ENCODE measurements around the gene ILK. TPM values are rescaled to one million over a fixed set of nuclear protein-coding genes. Genes with fewer than 3 reads are reported as not detected.

The ILK gene
- total RNA-seq, 4 donors from 2014 or later, result 481 to 652 (median 606) TPM

DNA sequence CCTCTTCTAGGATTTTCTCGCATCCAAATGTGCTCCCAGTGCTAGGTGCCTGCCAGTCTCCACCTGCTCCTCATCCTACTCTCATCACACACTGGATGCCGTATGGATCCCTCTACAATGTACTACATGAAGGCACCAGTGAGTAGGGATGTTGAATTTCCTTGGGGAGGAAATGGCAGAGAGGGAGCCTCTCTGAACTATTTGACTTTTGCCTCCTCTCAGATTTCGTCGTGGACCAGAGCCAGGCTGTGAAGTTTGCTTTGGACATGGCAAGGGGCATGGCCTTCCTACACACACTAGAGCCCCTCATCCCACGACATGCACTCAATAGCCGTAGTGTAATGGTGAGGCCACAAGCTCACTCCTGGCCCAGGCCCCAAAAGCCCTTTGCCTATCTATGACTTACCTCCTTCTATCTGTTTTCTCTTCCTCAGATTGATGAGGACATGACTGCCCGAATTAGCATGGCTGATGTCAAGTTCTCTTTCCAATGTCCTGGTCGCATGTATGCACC lies 6.0 kb downstream of the ILK start:
- TF ChIP-seq POLR2AphosphoS5 (IDR thresholded peaks at IDR 0.05), result no peak
- no peak for TF ChIP-seq EP300 (IDR thresholded peaks at IDR 0.05)
- TF ChIP-seq POLR2A (IDR thresholded peaks at IDR 0.05; ENCODE audit: low read depth), result no peak
- TF ChIP-seq CTCF (IDR thresholded peaks at IDR 0.05), result no peak
- Histone ChIP-seq H3K27ac (replicated peaks in 1 of 4) (peak overlapping the region; percentile 97 to 98 (median 98)), H3K27me3 (no peaks in the 10 kb centered on the region), H3K36me3 (peaks cover 30 to 47% (median 42%) of the 10 kb centered on the region in 4 donors), H3K4me3 (no peak overlapping the region), H3K9me3 (no peaks in the 10 kb centered on the region), H3K4me1 (peaks cover 62 to 88% (median 82%) of the 10 kb centered on the region in 4 donors)
- intact Hi-C loops (cut with DNase I), result loop anchor here (10.0 kb wide), 2 partner anchors 135 to 215 kb away; partner anchors contain the start of genes SMPD1 and TRIM3
- no peak for DNase-seq (ENCODE audit: extremely low spot score)
- 68% methylated on average over 4 of the region's 8 CpGs for WGBS

DNA sequence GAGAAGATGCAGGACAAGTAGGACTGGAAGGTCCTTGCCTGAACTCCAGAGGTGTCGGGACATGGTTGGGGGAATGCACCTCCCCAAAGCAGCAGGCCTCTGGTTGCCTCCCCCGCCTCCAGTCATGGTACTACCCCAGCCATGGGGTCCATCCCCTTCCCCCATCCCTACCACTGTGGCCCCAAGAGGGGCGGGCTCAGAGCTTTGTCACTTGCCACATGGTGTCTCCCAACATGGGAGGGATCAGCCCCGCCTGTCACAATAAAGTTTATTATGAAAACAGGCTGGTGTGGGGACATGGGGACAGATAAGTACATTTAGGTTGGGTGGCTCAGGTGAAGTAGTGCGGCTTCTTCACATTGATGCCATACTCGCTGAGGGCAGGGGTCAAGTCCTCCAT lies 7.0 kb downstream of the ILK start:
- no peak for DNase-seq (ENCODE audit: extremely low spot score)
- Histone ChIP-seq H3K4me1 (peaks cover 56 to 78% (median 73%) of the 10 kb centered on the region in 4 donors), H3K4me3 (peak overlapping the region; percentile 79 to 98 (median 88)), H3K27ac (replicated peaks in 1 of 4) (peak overlapping the region; percentile 97 to 98 (median 98)), H3K36me3 (peaks cover 30 to 57% (median 52%) of the 10 kb centered on the region in 4 donors), H3K9me3 (no peaks in the 10 kb centered on the region), H3K27me3 (no peaks in the 10 kb centered on the region)
- 56% methylated on average over 3 of the region's 6 CpGs for WGBS
- TF ChIP-seq POLR2AphosphoS5 (IDR thresholded peaks at IDR 0.05) (no peak), POLR2A (IDR thresholded peaks at IDR 0.05; ENCODE audit: low read depth) (no peak)
- intact Hi-C loops (cut with DNase I), result no loop called here

GRCh38 chr11:6611092-6611962 lies 7.8 kb downstream of the ILK start:
- Histone ChIP-seq H3K27me3 (no peaks in the 10 kb centered on the region), H3K4me1 (peaks cover 49 to 71% (median 65%) of the 10 kb centered on the region in 4 donors), H3K36me3 (peaks cover 30 to 64% (median 59%) of the 10 kb centered on the region in 4 donors), H3K4me3 (peak overlapping the region; percentile 79 to 98 (median 88)), H3K9me3 (no peaks in the 10 kb centered on the region), H3K27ac (replicated peaks in 1 of 4) (peak overlapping the region; percentile 97 to 98 (median 98))
- intact Hi-C loops (cut with DNase I), result no loop called here
- WGBS, result 10% methylated on average over 31 of the region's 39 CpGs
- no peak for DNase-seq (ENCODE audit: extremely low spot score)
- TF ChIP-seq POLR2AphosphoS5 (IDR thresholded peaks at IDR 0.05) (peak in 1 of 2 donors; percentile 39), POLR2A (IDR thresholded peaks at IDR 0.05; ENCODE audit: low read depth) (no peak), CTCF (IDR thresholded peaks at IDR 0.05) (no peak), EP300 (IDR thresholded peaks at IDR 0.05) (no peak)

- intact Hi-C loops (cut with DNase I), result loop anchor here (2.0 kb wide), 1 partner anchor 71 kb away; the partner anchor contains the start of gene MRPL17
- H3K9me3 ChIP-seq, result no peaks in the 10 kb centered on the region
- peaks cover 44 to 68% (median 61%) of the 10 kb centered on the region in 4 donors for H3K4me1 ChIP-seq
- DNase-seq (ENCODE audit: extremely low spot score), result no peak
- peak overlapping the region; percentile 79 to 98 (median 88) for H3K4me3 ChIP-seq
- 0% methylated on average over 2 of the region's 36 CpGs for WGBS
- TF ChIP-seq POLR2A (IDR thresholded peaks at IDR 0.05; ENCODE audit: low read depth) (no peak), CTCF (IDR thresholded peaks at IDR 0.05) (no peak), EP300 (IDR thresholded peaks at IDR 0.05) (no peak), POLR2AphosphoS5 (IDR thresholded peaks at IDR 0.05) (no peak)
- H3K27me3 ChIP-seq, result no peaks in the 10 kb centered on the region
- peaks cover 30 to 70% (median 62%) of the 10 kb centered on the region in 4 donors for H3K36me3 ChIP-seq
- peak overlapping the region; percentile 97 to 98 (median 98) for H3K27ac ChIP-seq (replicated peaks in 1 of 4)
These were observed 8.3 kb downstream of the ILK start for GRCh38 chr11:6611963-6612212.

All from esophagus muscularis mucosa (tissue), 4 donors.